ENCODE results near the gene PTPRK.

PTPRK gene

GRCh38 chr6:128395596-128395995, 124.8 kb downstream of the PTPRK start:
- no peak for DNase-seq (ENCODE audit: low read depth, low spot score)
- H3K4me3 ChIP-seq (ENCODE audit: low read depth, low read length): no peak overlapping the region
- in situ Hi-C loops (cut with HindIII; ENCODE audit: low sequenced_read_pairs): no loop called here
- TF ChIP-seq, protein P1, sequence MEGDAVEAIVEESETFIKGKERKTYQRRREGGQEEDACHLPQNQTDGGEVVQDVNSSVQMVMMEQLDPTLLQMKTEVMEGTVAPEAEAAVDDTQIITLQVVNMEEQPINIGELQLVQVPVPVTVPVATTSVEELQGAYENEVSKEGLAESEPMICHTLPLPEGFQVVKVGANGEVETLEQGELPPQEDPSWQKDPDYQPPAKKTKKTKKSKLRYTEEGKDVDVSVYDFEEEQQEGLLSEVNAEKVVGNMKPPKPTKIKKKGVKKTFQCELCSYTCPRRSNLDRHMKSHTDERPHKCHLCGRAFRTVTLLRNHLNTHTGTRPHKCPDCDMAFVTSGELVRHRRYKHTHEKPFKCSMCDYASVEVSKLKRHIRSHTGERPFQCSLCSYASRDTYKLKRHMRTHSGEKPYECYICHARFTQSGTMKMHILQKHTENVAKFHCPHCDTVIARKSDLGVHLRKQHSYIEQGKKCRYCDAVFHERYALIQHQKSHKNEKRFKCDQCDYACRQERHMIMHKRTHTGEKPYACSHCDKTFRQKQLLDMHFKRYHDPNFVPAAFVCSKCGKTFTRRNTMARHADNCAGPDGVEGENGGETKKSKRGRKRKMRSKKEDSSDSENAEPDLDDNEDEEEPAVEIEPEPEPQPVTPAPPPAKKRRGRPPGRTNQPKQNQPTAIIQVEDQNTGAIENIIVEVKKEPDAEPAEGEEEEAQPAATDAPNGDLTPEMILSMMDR (IDR thresholded peaks at IDR 0.05; ENCODE audit: low read depth, low read length): no peak

DNA sequence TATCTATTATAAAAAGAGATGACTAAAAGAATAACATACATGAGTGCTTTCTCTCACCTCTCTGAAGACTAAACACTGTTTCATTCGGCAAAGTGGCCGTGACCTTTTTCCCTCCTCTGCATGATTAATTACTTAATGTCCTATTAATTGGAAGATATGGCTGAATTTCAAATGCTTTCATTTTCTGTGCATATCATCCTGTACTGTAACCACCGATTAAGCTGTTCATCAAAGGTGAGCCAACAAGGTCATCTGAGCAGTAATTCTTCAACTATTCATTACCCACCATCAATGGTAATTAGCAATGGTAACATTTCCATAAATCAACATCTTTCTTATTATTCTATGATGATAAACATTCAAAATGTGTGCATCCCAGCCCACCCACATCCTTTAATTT, 125.2 kb downstream of the PTPRK start:
- TF ChIP-seq, protein P1 (IDR thresholded peaks at IDR 0.05; ENCODE audit: low read depth, low read length): no peak
- DNase-seq (ENCODE audit: low read depth, low spot score): no peak
- in situ Hi-C loops (cut with HindIII; ENCODE audit: low sequenced_read_pairs): no loop called here
- no peak overlapping the region for H3K4me3 ChIP-seq (ENCODE audit: low read depth, low read length)

GRCh38 chr6:128394167-128394566, 126.2 kb downstream of the PTPRK start:
- TF ChIP-seq, protein P1 (IDR thresholded peaks at IDR 0.05; ENCODE audit: low read depth, low read length): no peak
- no peak for DNase-seq (ENCODE audit: low read depth, low spot score)
- no peak overlapping the region for H3K4me3 ChIP-seq (ENCODE audit: low read depth, low read length)
- in situ Hi-C loops (cut with HindIII; ENCODE audit: low sequenced_read_pairs): no loop called here

GRCh38 chr6:128389820-128390534, 130.4 kb downstream of the PTPRK start:
- in situ Hi-C loops (cut with HindIII; ENCODE audit: low sequenced_read_pairs): no loop called here
- H3K4me3 ChIP-seq (ENCODE audit: low read depth, low read length): no peak overlapping the region
- DNase-seq (ENCODE audit: low read depth, low spot score): no peak
- TF ChIP-seq, protein P1 (IDR thresholded peaks at IDR 0.05; ENCODE audit: low read depth, low read length): no peak

GRCh38 chr6:128388380-128388779, 132.0 kb downstream of the PTPRK start:
- TF ChIP-seq, protein P1 (IDR thresholded peaks at IDR 0.05; ENCODE audit: low read depth, low read length): no peak
- H3K4me3 ChIP-seq (ENCODE audit: low read depth, low read length): no peak overlapping the region
- DNase-seq (ENCODE audit: low read depth, low spot score): no peak
- in situ Hi-C loops (cut with HindIII; ENCODE audit: low sequenced_read_pairs): no loop called here

- no peak overlapping the region for H3K4me3 ChIP-seq (ENCODE audit: low read depth, low read length)
- no peak for DNase-seq (ENCODE audit: low read depth, low spot score)
- TF ChIP-seq, protein P1 (IDR thresholded peaks at IDR 0.05; ENCODE audit: low read depth, low read length): no peak
- in situ Hi-C loops (cut with HindIII; ENCODE audit: low sequenced_read_pairs): no loop called here
These were observed 139.5 kb downstream of the PTPRK start for GRCh38 chr6:128380891-128381290.
